Panc1 (cell line): ENCODE data around the gene CHST9. TPM values are rescaled to one million over a fixed set of nuclear protein-coding genes. Genes with fewer than 3 reads are reported as not detected.

ENCODE experiments used
- ATAC-seq: fragments of 200-7000 bp; cut with Tn5 transposase; 2 replicates; pipeline ENCODE4 v1.9.1; 2020; ENCODE audit warnings: mild to moderate bottlenecking, moderate library complexity
- BruUV-seq: library from RNA; stranded (reverse); fragments of 400-500 nt; replicated peaks from 2 replicates; lab custom pipeline; 2021; lab: Mats Ljungman, UMichigan
- CTCF ChIA-PET: fragments of 300-600 bp; sonication (Branson Sonifier 250); formaldehyde crosslinking; loops from one replicate; lab custom pipeline; 2022; ENCODE audit warnings: antibody characterized with exemption; lab: Charles Lee
- POLR2A ChIA-PET: fragments of 300-600 bp; sonication (Branson Sonifier 250); formaldehyde crosslinking; loops from one replicate; lab custom pipeline; 2022; ENCODE audit warnings: antibody characterized with exemption; lab: Charles Lee
- DNase-seq: peaks from one replicate; pipeline ENCODE4 v3.0.0-alpha.2; 2010; ENCODE audit warnings: low read depth, low spot score
- H3K27ac ChIP-seq: 2 replicates; pipeline ENCODE4 v1.5.1; 2011; ENCODE audit warnings: mild to moderate bottlenecking, low read length, inconsistent platforms
- H3K27me3 ChIP-seq: fragments of 200-500 bp; sonication (Bioruptor generic); 2 replicates; pipeline ENCODE4 v1.6.0; 2014; ENCODE audit warnings: low read length, inconsistent platforms; ENCODE audit not compliant: control insufficient read depth, insufficient read depth
- H3K36me3 ChIP-seq: fragments of 200-500 bp; sonication (Bioruptor generic); 2 replicates; pipeline ENCODE4 v1.5.1; 2014; ENCODE audit warnings: inconsistent platforms, mild to moderate bottlenecking, low read length, moderate library complexity; ENCODE audit not compliant: control insufficient read depth, insufficient read depth
- H3K4me1 ChIP-seq: 2 replicates; pipeline ENCODE4 v1.5.1; 2011; ENCODE audit warnings: inconsistent platforms, mild to moderate bottlenecking, low read length, moderate library complexity; ENCODE audit not compliant: control insufficient read depth, insufficient read depth
- H3K4me3 ChIP-seq, 2 experiments: 2 replicates each; pipeline ENCODE4 v1.5.1; 2011 to 2012; ENCODE audit warnings: low read depth in 2 of 2, low read length in 2 of 2, mild to moderate bottlenecking in 2 of 2, inconsistent platforms in 1 of 2, moderate library complexity in 1 of 2
- H3K9me3 ChIP-seq: fragments of 200-500 bp; sonication (Bioruptor generic); 2 replicates; pipeline ENCODE4 v1.5.1; 2014; ENCODE audit warnings: low read depth, mild to moderate bottlenecking, inconsistent platforms, low read length, moderate library complexity; ENCODE audit not compliant: control insufficient read depth, insufficient read depth
- CTCF ChIP-seq: fragments of 450-650 bp; IDR thresholded peaks from 2 replicates; pipeline ENCODE4 v1.5.1; 2017; ENCODE audit warnings: mild to moderate bottlenecking
- POLR2AphosphoS5 ChIP-seq: IDR thresholded peaks from 2 replicates; pipeline ENCODE4 v1.6.1; 2012; ENCODE audit warnings: mild to moderate bottlenecking, low read depth, low read length, moderate library complexity
- REST ChIP-seq, 2 experiments: IDR thresholded peaks; 2 replicates each; pipeline ENCODE4 v1.6.1; 2011 to 2012; ENCODE audit warnings: low read depth in 2 of 2, control low read depth in 1 of 2, low read length in 1 of 2, mild to moderate bottlenecking in 1 of 2, moderate library complexity in 1 of 2; ENCODE audit not compliant: insufficient read depth in 1 of 2
- SIN3A ChIP-seq: IDR thresholded peaks from 2 replicates; pipeline ENCODE4 v1.6.1; 2012; ENCODE audit warnings: low read depth, mild to moderate bottlenecking, low read length, moderate library complexity, borderline replicate concordance; ENCODE audit not compliant: insufficient read depth
- TCF7L2 ChIP-seq: IDR thresholded peaks from 2 replicates; pipeline ENCODE4 v1.6.1; 2011; ENCODE audit warnings: mild to moderate bottlenecking, low read depth, low read length, inconsistent platforms
- in situ Hi-C: cut with HindIII; loops from 2 replicates; pipeline ENCODE4 v1.10.0; 2016; ENCODE audit warnings: low sequenced_read_pairs, low pct_unique_long_range_greater_than_20kb
- intact Hi-C: fragments of 100-400 bp; cut with micrococcal nuclease; formaldehyde crosslinking; loops from one replicate; pipeline ENCODE4 v1.10.0; 2022; ENCODE audit not compliant: unreplicated experiment
- total RNA-seq: library from RNA; stranded (reverse); gene quantifications from one replicate; pipeline ENCODE4 v1.2.1, GENCODE V29; 2021; ENCODE audit not compliant: unreplicated experiment

CHST9 gene
- total RNA-seq, 1 experiment from 2014 or later = 0.05 TPM

- DNase-seq (no peak), ATAC-seq (no peak)
- ChIA-PET POLR2A (no interaction called here), CTCF (no interaction called here)
- no TSS peak for BruUV-seq
- Histone ChIP-seq H3K27me3 (0 out of 2 replicates have a peak, but pooled peaks cover 2% of the 10 kb centered on the region), H3K4me3 (no peak overlapping the region), H3K36me3 (no peaks in the 10 kb centered on the region), H3K27ac (no peak overlapping the region), H3K4me1 (no peaks in the 10 kb centered on the region), H3K9me3 (no peaks in the 10 kb centered on the region)
- TF ChIP-seq POLR2AphosphoS5 = no peak
- TF ChIP-seq TCF7L2 = no peak
- no peak for TF ChIP-seq CTCF
- TF ChIP-seq REST (IDR thresholded peaks at IDR 0.05; ENCODE audit: insufficient read depth in 1 of 2, low read depth in 2 of 2, low read length in 1 of 2) = no peak
- no peak for TF ChIP-seq SIN3A
- in situ Hi-C loops (no loop called here), intact Hi-C loops (no loop called here)
Measured at GRCh38 chr18:27175914-27176313, 9.2 kb downstream of the CHST9 start.

GRCh38 chr18:27175245-27175644, 9.9 kb downstream of the CHST9 start:
- intact Hi-C loops (no loop called here), in situ Hi-C loops (no loop called here)
- ChIA-PET POLR2A (no interaction called here), CTCF (no interaction called here)
- H3K27ac ChIP-seq = no peak overlapping the region
- no peak for ATAC-seq
- no peaks in the 10 kb centered on the region for H3K36me3 ChIP-seq
- H3K27me3 ChIP-seq = 0 out of 2 replicates have a peak, but pooled peaks cover 2% of the 10 kb centered on the region
- H3K4me3 ChIP-seq = no peak overlapping the region
- no peaks in the 10 kb centered on the region for H3K4me1 ChIP-seq
- no peak for DNase-seq
- H3K9me3 ChIP-seq = no peaks in the 10 kb centered on the region
- no TSS peak for BruUV-seq
- TF ChIP-seq POLR2AphosphoS5 (no peak), REST (IDR thresholded peaks at IDR 0.05; ENCODE audit: insufficient read depth in 1 of 2, low read depth in 2 of 2, low read length in 1 of 2) (no peak), CTCF (no peak), SIN3A (no peak), TCF7L2 (no peak)
